ENCODE data around the gene ADORA2B.
"Not testable (repeated sequence)": the region's sequence is repeated elsewhere in the genome, so short reads cannot be mapped to it uniquely, and the experiment has no call there.

The ADORA2B gene

DNA sequence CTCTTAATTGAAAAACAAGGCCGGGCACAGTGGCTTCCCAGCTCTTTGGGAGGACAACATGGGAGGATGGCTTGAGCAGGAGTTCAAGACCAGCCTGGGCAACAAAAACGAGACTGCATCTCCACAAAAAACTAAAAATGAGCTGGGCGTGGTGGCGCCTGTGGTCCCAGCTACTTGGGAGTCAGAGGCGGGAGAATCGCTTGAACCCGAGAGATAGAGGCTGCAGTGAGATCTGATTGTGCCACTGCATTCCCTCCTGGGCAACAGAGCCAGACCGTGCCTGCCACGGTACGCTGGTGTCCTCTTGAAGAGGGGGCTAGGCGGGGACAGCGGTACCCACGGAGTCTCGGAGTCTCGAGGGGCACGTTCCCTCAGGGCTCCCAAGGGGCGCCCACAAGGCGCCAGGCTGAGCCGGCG lies 27.9 kb upstream of the ADORA2B start:
- H3K4me3 ChIP-seq (ENCODE audit: low read length), result no peak overlapping the region
- no peak for TF ChIP-seq ZNF274 (IDR thresholded peaks at IDR 0.05; ENCODE audit: low read depth, low read length)

DNA sequence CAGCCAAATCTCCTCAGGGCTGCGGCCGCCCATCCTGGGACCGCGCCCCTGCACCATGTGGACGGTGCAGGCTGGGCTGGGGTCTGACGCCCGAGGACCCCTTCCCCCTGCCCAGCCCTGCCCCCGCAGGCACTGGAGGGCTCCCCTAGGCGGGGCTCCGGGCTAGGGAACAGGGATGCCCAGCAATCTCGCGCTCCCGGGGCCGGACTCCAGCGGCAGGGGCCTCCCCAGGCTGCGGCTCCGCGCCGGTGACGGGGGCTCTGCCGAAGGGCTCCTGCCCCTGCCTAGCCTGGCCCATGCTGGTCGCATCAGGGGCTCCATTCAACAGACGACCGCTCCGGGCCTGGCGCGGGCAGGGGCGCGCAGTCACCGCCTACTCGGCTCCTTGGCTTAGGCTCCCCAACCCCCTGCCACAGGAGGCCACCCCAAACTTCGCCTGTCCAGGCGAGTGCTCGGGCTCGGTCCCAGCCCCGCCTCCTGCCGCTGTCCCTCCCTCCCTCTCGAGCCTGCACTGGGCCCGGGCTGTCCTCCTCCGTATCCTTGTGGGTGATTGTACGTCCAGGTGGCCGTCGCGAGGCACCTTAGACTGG lies 27.4 kb upstream of the ADORA2B start:
- no peak for TF ChIP-seq ZNF274 (IDR thresholded peaks at IDR 0.05; ENCODE audit: low read depth, low read length)
- no peak overlapping the region for H3K4me3 ChIP-seq (ENCODE audit: low read length)

DNA sequence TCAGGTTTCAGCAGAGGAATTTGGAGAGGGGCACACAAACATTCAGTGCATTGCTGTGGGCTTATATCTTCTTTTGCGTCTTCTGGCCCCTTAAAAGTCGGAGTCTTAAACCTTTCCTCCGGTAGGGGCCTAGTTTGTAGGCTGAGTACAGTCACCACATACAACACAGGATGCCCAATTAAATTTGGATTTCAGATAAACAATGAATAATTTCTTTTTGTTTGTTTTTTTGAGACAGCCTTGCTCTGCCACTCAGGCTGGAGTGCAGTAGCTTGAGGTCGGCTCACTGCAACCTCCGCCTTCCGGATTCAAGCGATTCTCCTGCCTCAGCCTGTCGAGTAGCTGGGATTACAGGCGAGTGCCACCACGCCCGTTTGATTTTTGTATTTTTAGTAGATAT lies 26.7 kb upstream of the ADORA2B start:
- H3K4me3 ChIP-seq (ENCODE audit: low read length), result no peak overlapping the region
- no peak for TF ChIP-seq ZNF274 (IDR thresholded peaks at IDR 0.05; ENCODE audit: low read depth, low read length)

GRCh38 chr17:15918661-15919259 lies 26.2 kb upstream of the ADORA2B start:
- no peak overlapping the region for H3K4me3 ChIP-seq (ENCODE audit: low read length)
- TF ChIP-seq ZNF274 (IDR thresholded peaks at IDR 0.05; ENCODE audit: low read depth, low read length), result no peak

- H3K4me3 ChIP-seq (ENCODE audit: low read length), result no peak overlapping the region
- TF ChIP-seq ZNF274 (IDR thresholded peaks at IDR 0.05; ENCODE audit: low read depth, low read length), result no peak
These were observed 25.5 kb upstream of the ADORA2B start for GRCh38 chr17:15919466-15919865.

GRCh38 chr17:15920758-15921239 lies 24.1 kb upstream of the ADORA2B start:
- no peak overlapping the region for H3K4me3 ChIP-seq (ENCODE audit: low read length)
- no peak for TF ChIP-seq ZNF274 (IDR thresholded peaks at IDR 0.05; ENCODE audit: low read depth, low read length)

DNA sequence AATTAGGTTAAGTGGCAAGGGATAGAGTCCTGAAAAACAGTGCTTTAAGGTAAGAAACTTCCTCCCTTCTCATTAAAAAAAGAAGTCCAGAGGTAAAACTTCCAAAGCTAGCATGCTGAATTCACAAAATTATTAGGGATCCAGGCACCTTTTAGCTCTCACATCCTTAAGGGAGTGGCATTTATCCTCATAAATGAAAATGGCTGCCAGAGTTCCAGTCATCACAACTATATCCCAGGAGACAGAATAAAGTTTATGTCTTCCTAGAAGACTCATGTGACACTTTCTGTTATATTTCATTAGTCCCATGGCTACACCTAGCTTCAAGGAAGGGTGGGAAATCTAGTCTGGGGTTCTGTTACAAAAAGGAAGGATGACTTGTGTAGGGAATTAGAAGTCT lies 23.3 kb upstream of the ADORA2B start:
- no peak overlapping the region for H3K4me3 ChIP-seq (ENCODE audit: low read length)
- TF ChIP-seq ZNF274 (IDR thresholded peaks at IDR 0.05; ENCODE audit: low read depth, low read length), result no peak

GRCh38 chr17:15922586-15922985 lies 22.3 kb upstream of the ADORA2B start:
- no peak overlapping the region for H3K4me3 ChIP-seq (ENCODE audit: low read length)
- TF ChIP-seq ZNF274 (IDR thresholded peaks at IDR 0.05; ENCODE audit: low read depth, low read length), result no peak

DNA sequence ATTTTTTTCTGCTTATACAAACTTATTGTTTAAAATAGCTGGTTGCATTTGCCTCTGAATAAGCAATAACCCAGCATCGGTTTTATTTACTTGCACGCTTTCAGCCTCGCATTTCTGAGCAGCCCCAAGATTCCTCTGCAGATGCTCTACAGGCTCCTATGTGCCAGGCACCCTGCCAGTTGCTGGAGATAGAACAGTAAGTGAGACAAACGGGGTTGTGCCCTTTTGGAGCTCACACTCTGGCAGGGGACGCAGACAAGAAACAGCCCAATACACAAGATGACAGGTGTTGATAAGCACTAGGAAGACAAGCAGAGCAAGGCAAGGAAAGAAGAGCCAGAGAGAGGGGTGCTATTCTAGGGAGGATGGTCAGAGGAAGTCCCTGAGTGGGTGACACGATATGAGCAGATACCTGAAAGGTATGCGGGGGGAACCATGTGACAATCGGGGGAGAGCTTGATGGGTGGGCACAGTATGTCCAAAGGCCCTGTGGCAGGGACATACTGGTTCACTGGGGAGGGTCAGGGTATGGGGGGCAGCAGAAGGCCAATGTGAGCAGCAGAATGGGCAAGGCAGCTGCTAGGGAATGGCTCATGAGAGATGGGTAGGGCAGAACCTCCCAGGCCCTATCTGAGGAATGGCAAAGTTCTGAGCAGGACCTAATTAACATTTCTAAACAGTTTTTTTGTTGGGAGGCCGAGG lies 18.7 kb upstream of the ADORA2B start:
- TF ChIP-seq ZNF274 (IDR thresholded peaks at IDR 0.05; ENCODE audit: low read depth, low read length), result no peak
- no peak overlapping the region for H3K4me3 ChIP-seq (ENCODE audit: low read length)

DNA sequence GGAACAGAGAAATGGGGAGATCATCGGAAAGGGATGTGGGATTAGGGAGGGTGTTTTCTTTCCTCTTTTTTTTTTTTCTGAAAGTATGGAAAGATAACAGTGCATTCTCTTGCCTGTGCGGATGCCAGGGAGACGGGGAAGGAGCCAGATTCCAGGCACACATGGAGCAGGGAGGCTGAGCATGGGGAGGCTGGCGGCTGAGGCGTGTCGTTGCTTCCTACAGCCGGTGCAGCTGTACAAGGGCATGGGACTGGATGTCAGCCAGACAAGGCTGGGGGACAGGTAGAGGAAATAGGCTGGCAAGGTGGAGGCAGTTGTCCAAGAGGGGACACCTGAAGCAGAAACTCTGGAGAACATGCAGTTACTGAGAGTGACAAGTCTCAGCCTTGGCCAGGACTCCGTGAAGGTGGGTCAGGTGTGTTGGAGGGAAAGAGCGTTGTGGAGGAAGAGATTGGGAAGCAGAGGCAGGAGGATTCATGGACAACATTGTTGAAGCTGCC lies 16.6 kb upstream of the ADORA2B start:
- H3K4me3 ChIP-seq (ENCODE audit: low read length), result no peak overlapping the region
- TF ChIP-seq ZNF274 (IDR thresholded peaks at IDR 0.05; ENCODE audit: low read depth, low read length), result no peak

DNA sequence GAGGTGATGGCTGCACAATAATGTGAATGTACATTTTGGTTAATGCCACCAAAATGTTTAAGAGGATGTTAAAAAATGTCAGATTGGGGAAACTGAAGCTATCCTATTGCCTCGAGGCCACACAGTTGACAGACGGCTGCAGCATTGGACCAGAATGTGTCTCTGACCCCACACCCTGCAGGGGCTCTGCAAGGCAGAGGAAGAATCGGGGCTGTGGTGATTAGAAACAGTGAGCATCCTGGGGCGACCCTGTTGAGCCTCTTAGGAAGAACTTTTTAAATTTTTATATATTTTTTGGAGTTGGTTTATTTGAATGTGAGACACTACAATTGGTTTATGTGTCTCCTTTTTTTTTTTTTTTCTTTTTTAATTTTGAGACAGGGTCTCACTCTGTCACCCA lies 15.0 kb upstream of the ADORA2B start:
- H3K4me3 ChIP-seq (ENCODE audit: low read length), result no peak overlapping the region
- no peak for TF ChIP-seq ZNF274 (IDR thresholded peaks at IDR 0.05; ENCODE audit: low read depth, low read length)

DNA sequence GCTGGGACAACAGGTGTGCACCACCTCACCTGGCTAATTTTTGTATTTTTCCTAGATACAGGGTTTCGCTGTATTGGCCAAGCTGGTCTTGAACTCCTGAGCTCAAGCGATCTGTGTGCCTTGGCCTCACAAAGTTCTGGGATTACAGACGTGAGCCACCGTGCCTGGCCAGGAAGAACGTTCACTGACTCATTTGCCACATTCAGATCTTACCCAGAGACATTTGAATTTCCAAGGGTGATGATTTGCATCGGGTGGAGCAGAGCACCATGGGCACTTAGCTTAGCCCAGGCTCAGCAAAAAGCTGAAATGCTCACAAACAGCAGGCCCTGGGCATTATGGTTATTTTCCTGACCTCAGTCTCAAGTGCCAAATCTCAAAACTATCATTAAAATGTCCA lies 14.5 kb upstream of the ADORA2B start:
- no peak for TF ChIP-seq ZNF274 (IDR thresholded peaks at IDR 0.05; ENCODE audit: low read depth, low read length)
- no peak overlapping the region for H3K4me3 ChIP-seq (ENCODE audit: low read length)

GRCh38 chr17:15931394-15931793 lies 13.5 kb upstream of the ADORA2B start:
- H3K4me3 ChIP-seq (ENCODE audit: low read length), result no peak overlapping the region
- TF ChIP-seq ZNF274 (IDR thresholded peaks at IDR 0.05; ENCODE audit: low read depth, low read length), result no peak

DNA sequence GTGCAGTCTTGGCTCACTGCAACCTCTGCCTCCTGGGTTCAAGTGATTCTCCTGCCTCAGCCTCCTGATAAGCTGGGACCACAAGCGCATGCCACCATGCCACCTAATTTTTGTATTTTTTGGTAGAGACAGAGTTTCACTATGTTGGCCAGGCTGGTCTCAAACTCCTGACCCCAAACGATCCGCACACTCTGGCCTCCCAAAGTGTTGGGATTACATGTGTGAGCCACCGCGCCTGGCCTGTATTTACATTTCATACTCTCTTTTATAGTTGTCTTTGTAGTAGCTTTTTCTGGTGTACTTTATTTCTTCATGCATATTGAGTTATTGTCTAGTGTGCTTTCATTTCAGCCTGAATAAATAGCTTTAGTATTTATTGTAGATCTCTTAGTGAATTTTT lies 10.1 kb upstream of the ADORA2B start:
- H3K4me3 ChIP-seq (ENCODE audit: low read length), result no peak overlapping the region
- no peak for TF ChIP-seq ZNF274 (IDR thresholded peaks at IDR 0.05; ENCODE audit: low read depth, low read length)

DNA sequence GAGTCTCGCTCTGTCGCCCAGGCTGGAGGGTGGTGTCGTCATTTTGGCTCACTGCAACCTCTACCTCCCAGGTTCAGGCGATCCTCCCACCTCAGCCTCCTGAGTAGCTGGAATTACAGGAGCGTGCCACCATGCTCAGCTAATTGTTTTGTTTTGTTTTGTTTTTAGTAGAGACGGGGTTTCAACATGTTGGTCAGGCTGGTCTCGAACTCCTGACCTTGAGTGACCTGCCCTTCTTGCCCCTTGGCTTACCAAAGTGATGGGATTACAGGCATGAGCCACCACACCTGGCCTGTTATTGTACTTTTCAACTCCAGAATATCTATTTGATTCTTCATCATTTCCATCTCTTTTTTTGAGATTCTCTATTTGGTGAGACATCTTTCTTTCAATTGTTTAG lies 9.0 kb upstream of the ADORA2B start:
- no peak for TF ChIP-seq ZNF274 (IDR thresholded peaks at IDR 0.05; ENCODE audit: low read depth, low read length)
- H3K4me3 ChIP-seq (ENCODE audit: low read length), result no peak overlapping the region

GRCh38 chr17:15936481-15936880 lies 8.4 kb upstream of the ADORA2B start:
- H3K4me3 ChIP-seq (ENCODE audit: low read length), result not testable (repeated sequence)

Data from GM08714 (cell line).